GM21360 (cell line): ENCODE results near the gene LSAMP.

Experiments
- ATAC-seq: cut with Tn5 transposase; IDR thresholded peaks from one replicate; pipeline ENCODE4 v1.9.1; 2021; ENCODE audit warnings: mild to moderate bottlenecking, moderate library complexity; ENCODE audit not compliant: unreplicated experiment

The LSAMP gene

DNA sequence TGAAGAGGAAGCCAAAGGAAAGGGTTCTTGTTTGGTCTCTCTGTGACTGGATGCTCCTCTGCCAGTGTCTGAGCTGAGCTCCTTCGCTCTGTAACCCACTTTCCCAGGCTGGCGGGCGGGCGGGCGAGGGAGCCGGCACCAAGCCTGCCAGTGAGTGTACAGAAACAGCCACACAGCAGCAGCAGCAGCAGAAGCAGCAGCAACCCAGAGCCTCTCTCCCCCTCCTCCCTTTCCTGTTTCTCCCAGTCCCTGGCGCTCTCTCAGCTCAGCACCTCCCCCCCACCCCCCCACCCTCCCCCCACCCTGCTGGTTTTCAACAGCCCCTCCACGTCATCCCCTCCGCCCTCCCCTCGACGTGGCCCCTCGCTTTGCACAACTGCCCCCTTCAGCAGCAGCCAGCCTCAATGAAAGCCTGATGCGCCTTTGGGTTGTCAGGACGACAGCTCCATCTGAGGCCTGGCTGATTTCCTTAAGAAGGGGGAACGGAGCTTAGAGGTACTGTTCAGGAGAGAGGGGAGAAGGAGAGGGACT, at the start of gene LSAMP:
Gene LSAMP (minus strand): TSS at position 177 of the 531 bp plus-strand sequence.
- no peak for ATAC-seq

DNA sequence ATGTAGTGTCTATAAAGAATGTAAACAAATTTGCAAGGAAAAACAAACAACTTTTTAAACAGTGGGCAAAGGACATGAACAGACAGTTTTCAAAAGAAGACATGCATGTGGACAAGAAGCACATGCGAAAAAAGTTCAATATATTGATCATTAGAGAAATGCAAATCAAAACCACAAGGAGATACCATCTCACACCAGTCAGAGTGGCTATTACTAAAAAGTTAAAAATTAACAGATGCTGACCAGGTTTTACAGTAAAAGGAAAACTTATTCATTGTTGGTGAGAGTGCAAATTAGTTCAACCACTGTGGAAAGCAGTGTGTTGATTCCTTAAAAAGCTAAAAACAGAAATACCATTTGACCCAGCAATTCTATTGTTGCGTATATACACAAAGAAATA, 47.1 kb upstream of the LSAMP start:
- no peak for ATAC-seq

DNA sequence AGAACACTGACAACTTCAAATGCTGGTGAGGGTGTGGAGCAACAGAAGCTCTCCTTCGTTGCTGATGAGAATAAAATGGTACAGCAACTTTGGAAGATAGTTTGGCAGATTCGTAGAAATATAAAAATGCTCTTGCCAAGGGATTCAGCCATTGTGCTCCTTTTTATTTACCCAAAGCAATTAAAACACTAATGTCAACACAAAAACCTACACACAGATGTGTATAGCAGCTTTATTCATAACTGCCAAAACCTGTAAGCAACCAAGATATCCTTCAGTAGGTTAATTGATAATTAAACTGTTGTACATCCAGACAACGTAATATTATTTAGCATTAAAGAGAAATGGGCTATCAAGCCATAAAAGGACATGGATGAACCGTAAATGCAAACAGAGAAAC, 37.8 kb upstream of the LSAMP start:
- ATAC-seq: no peak

DNA sequence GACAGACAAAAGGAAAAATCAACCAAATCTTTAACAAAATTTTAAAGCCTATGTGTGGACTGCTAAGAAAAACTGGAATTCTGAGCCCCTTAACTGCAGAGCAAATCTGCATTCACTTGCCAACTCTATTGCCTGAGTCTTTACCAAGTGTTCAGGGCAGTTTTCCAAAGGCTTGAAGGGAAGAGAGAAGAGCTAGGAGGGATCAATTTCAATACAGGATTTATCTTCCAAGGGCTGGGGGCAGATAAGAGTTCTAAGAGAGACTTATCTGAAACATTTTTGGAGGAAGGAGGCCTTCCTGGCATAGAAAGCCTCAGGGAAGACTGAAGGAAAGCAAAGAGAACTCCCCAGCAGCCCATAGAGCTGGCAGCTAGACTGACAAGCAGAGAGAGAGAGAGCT, 31.4 kb upstream of the LSAMP start:
- ATAC-seq: no peak

DNA sequence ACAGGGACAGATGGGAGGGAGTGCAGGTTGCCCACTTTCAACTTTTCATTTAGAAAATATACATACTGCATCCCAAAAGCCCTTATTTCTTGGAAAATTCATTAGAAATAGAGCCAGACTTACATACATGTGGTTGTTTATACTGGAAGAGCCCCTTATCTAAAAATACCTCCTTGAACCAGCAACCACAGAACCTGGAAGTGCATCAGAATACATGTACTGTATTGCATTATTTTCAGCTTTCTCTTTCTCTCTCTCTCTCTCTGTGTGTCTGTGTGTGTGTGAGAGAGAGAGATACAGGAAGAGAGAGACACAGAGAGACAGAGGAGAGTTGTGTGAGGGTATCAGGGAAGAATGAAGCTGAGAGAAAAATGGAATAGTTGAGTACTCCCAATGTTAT, 29.5 kb upstream of the LSAMP start:
- no peak for ATAC-seq

DNA sequence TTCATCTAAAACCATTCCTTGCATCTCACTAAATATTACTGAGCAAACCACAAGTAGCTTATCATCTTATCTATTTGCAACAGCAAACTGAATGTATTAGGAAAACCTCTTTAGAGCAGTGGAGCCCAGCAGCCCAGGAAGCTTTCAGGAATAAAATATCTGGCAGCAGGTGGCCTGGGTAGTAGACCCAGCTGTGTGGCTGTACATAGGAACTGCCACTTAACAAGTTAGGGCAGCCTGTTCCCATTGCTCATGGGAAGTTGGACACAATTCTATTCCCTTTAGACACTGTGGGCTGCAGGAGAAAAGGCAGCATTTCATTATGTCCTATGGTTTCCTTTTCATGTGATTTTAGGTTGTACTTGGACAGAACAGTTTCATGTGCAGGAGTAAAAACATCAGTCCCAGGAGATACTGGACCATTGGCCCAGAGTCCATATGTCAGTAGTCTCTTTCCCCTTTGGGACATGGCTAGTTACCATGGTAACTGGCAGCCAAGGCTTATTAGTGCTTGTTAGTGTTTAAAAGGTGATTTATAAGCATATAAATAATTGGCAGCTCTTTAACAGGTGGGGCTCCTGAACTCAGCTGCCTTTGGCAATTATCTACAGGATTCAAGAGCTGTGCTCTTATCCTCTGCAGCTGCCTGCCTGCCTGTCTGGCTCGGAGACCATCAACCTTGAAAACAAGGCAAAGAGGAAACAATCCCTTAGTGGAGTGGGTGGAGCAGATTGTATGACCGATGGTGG, 28.9 kb upstream of the LSAMP start:
- no peak for ATAC-seq

DNA sequence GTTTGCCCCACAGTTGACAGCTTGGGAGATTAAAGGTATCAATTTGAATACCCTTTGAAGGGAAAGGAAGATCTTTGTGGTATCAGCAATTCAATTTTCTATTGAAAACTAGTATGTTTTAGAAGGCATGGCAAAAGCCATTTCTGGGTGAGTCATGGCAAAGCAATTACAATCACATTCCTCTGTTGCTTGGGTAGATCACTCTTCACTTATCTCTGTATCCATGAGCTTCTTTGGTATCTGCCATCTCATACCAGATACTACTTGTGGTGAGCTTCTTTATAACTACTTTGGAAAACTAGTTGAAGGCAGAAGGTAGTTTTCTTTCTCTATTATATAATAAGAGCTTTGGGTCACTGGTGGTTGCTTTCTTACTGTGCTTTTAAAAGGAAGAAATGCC, 28.3 kb upstream of the LSAMP start:
- ATAC-seq: no peak

DNA sequence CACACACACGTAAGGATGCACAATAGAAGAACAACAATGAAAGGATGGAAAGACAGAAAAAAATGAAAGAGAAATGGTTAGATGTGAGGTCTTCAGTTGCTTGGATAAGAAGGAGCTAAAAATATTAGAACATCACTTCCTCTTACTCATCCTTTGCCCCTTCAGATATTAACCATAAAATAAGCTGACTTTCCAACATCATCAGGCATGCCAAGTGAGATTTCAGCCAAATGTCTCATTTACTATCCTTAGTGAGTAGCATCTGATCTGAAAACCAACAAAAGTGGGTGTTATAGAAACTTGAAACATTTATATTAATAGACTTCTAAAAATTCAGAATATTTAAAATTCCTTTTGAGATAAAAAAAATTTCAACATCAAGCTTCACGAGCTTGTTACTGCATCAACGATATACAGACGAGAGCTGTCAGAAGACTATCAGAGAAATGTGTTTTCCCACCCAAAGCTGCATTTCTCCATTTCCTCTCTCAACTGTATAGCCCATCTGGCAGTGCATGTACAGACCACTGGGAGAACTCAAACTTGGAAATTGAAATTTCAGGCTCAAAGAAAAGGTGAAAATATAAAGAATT, 25.4 kb upstream of the LSAMP start:
- ATAC-seq: no peak

DNA sequence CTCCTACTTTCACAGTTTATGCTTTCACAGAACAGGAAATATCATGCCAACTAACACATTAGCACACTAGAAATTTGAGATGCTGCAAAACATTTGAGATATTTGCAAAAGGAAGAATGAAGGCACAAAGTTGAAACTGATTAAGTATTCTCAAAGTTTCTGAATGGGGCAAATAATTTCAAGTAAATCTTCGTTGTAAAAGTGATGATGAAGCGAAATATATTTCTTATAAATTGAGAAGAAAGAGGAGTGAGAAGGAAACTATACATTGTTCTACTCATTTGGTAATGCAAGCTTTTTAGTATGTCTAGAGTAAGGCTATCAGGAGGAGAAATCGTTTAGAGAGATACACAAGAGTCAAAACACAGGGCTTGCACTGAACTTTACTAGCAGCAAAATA, 24.3 kb upstream of the LSAMP start:
- ATAC-seq: no peak

DNA sequence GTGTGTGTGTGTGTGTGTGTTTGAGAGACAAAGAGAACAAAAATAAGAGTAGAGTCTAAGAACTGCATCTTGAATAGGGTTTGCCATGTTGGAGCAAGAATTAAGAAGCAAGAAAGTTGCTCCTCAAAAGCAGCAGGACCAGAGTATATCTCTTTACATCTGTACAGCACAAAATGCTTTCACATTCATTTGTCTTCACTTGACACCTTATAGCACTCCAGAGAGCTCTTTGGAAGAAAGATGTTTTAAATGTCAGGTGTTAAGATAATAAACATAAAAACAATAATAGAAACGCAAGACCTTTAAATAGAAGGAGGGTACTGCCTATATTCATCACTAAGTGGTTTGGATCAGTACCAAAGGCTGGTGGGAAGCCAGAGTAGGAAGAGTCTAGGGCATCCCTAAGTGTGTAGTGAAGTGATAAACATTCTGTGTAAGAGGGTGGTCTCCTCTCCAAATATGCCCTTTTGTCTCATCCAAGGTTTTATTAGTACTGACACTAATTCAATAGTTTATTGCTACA, 19.1 kb upstream of the LSAMP start:
- ATAC-seq: no peak

DNA sequence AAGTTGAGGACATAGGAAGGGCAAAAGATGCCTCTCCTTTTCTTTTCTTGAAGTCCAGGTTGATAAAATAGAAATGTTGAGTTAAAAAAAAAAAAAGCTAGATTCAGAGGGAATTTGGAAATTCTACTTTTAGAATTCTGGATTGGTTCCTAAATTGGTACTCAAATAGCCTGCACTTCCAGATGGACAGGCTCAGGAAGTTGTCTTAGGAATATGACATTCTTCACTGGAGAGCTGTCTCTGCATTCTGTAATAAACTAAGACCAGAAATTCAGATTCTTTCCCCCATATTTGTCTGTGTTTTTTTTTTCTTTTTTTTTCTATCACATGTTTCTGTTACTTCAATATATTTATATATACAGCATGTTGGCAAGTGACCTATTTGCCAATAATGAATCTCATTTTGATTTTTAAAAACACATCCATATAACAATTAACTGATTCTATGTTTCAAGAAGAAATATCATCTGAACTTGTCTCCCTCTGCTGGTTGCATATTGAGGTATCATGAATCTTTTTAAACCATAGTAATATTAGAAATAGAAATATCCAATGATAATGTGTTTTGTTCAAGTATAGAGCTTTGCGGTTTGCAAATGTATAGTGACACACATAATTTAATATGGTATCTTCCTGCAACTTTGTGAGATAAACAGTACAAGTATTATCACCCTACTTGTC, 8.5 kb upstream of the LSAMP start:
- ATAC-seq: no peak

DNA sequence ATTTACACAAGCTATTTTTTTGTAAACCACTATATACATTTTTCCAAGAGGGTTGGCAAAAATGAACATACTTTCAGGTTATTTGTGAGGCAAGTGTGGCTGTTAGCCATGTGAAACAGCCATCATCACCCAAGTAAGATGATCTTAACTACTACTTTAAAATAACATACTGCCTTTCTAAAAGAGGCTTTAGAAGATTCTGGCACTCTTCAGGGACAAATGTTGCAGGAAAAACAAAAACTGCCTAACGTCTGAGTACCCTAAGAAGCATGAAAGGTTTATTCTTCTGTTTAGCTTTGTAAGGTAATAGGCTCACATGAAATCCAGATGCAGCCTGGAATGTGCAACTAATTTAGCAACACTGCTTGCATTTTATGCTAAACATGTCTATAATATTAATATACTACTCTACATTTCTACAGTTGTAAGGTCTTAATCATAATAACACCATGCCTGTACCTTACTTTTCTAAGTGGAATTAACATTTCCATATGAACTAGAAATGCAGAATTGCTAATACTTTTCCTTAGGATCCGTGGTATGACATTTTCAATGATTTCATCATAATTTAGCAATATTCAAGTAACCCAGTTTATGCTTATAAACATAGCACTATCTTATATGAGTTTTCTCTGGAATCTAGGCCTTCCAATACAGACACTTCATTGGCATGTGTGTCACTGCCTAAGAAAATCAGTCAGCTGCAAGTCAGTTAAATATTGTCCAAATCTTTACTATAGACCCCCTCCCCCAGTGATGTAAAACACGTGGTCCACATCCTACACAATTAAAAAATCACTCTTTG, 4.5 kb upstream of the LSAMP start:
- no peak for ATAC-seq

DNA sequence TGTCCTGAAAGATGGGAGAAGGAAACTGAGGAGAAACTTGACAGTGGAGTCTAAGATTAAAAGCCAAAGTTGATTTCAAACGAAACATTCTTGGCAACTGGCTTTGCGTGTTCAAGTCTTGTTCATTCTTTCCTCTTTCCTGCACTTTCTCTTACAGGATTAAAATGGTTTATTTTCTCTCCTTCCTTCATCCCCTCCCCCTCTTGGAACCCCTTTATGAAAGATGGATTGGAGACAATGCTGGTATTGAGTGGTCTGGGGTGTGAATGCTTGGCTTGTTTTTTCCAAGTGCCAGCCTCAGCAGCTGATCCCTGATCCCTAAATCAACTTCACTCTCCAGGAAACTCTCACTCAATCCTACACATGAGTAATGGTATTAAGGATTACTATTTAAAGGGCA, 703 bp upstream of the LSAMP start:
- ATAC-seq: no peak

DNA sequence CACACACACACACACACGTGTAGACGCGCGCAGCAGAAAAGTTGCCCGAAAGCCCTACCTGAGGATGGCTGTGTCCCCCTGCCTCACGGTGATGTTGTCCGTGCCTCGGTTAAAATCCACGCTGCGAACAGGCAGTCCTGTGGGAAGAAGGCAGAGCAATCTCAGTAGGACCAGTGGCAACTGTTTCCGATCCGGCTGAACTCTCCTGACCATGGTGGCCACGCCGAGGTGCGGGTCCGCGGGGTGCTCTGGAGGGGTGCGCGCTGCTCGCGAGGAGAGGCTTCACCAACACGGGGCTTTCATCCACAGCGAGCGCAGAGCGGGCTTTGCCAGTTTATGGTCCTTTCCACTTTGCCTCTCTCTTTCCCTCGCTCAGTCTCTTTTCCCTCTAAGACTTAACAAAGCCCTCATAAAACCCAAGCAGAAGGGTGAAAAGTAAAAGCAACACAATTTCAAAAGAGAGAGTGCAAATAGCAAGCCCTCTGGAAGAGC, 422 bp downstream of the LSAMP start:
- no peak for ATAC-seq

DNA sequence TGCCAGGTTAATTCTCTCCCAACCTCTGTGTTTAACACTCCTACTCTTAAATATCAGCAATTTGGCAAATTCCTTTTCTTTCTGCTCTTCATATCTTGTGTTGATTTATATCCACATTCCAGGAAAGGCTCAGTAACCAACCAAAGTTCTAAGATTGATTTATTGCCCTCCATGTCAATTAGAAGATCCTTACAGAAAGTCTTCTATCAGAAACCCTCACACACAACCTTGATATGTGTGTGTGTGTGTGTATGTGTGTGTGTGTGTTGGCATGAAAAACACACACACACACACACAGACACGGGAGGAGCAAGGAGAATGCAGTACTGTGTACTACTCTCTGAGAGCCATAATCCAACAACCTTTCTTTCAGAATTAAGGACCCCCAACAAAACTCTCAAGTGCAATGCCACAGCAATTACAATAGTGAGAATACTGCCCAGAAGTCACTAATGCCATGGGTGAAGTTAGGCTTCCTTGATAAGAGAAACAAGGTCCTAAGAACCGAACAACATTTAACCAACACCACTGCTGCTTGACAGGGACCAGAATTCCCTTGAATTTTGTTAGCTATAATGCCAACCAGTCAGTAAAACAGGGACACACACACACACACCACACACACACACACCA, 1.1 kb downstream of the LSAMP start:
- ATAC-seq: no peak

DNA sequence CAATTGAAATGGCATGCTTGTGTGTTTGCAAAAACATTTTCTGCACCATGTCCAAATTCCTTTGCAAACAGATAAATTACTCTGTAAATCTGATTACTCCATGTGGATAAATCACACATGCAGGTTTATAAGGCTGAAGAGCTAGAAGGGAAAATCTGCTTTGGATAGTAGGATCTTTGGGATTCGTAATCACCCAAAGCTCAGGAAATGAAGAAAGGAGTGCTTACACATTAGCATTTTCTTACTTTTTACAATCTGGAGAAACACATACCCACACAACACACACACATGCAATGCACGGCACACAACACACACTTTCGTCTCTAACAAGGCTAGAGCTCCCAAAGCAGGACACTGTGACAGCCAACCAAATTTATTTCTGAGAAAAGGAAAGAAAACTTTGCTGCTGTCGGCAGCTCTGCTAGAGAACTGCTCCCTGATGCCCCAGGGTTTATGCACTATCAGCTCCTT, 2.1 kb downstream of the LSAMP start:
- ATAC-seq: no peak

DNA sequence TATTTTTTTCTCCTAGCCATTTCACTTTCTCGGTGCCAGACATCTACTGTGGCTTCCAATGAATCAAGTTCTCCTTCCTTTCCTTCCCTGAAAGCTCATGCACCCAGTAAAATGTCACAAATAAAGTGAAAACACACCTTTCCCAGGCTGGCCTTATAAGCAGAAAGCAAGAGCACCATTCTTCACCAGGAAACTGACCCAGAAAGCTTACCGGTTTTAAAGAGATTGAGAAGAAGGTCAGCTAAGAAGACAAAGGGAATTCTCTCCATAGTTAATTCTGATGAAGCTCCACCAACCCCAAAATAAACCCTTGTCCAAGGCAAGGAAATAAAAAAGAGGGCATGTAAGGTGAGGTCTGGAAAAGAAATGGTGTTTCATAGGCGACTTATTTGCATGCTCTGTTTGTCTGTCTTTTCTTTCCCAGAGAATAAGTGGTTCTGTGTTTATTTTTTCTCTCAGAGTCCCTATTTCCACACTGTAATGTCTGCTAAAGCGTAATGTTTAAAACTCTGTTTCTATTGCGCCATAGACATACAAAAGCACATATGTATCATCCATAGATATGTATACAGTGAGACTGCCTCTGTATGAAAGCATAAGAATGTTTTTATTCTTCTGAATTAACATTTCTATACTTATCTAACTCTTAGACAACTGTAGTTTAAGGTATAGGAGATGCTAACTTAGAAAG, 2.8 kb downstream of the LSAMP start:
- no peak for ATAC-seq

DNA sequence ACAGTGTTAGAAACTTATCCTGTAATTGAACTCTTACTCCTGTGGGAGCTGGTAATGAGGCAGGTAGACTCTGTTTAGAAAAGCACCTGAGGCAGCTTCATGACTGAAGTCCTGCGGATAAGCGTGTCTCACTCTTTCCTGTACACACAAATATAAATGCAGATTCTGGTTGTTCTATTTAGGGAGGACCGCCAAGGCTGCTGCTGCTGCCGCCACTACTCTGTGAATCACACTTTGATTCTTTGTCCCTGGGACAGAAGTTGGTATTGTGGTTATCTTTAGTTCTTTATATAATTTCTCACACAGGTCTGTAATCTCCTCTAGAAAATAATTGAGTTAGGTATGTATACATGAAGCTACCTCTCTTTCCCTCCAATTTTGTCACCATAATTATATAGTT, 3.6 kb downstream of the LSAMP start:
- no peak for ATAC-seq

DNA sequence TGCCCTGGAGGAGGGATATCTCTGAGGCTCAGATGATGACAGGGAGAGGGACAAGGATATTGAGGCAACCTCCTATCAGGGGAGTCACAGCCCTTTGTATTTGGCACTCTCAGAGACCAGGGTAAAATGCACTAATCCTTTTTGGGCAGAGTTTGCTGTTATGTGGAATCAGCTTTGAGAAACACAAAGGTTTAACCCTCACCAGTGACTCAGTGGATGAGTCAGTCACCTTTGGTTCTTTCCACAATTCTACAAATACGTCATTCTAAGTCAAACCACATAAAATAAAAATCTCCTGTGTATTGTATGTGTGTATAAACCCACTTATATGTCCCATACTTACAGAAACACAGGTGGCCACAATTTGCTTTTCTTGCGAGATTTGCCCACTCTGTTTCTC, 5.1 kb downstream of the LSAMP start:
- no peak for ATAC-seq

DNA sequence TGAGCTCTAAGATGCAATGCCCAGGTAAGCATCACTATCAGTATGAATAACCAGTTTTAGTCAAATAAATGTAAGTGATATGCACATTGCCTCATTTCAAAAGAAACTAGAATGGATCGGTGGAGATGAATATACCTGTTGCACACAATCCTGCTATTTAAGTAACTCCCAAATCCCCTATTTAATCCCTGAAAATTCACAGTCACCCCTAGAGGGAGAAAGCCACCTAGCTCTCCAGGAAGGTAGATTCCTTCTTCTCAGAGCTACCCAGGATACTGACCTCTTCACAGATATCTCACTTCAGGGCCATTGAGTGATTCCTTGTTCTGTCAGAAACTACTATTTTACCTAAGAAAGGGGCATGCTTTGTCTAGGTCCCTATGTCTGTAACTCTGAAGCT, 11.7 kb downstream of the LSAMP start:
- ATAC-seq: no peak
